ENCODE results near the gene ZNF770. TPM values are rescaled to one million over a fixed set of nuclear protein-coding genes. Genes with fewer than 3 reads are reported as not detected.

ZNF770 gene
- total and polyA plus RNA-seq, 9 of the 15 experiments (the other 6 are each of a cell fraction or from before 2014, with no cell fraction given): 3.4 to 50.8 (median 40.3) TPM

GRCh38 chr15:34969340-34970097 lies 18.6 kb downstream of the ZNF770 start, which contains the start of gene AQR (continued):
- TF ChIP-seq MTF1 (CRISPR knock-in tag; IDR thresholded peaks at IDR 0.05; ENCODE audit: borderline replicate concordance) (no peak), FOXO4 (CRISPR knock-in tag; IDR thresholded peaks at IDR 0.05) (no peak), HNRNPH1 (optimal IDR thresholded peaks at IDR 0.05; ENCODE audit: low read depth, low read length) (no peak), ZNF79 (CRISPR knock-in tag; IDR thresholded peaks at IDR 0.05; ENCODE audit: low read depth) (no peak), SP2 (IDR thresholded peaks at IDR 0.05; ENCODE audit: extremely low read depth, low read depth, low read length, poor library complexity, severe bottlenecking) (peak; percentile 42), ZNF445 (CRISPR knock-in tag; IDR thresholded peaks at IDR 0.05; ENCODE audit: low read depth) (no peak), HOMEZ (CRISPR knock-in tag; IDR thresholded peaks at IDR 0.05) (no peak), ZNF212 (CRISPR knock-in tag; IDR thresholded peaks at IDR 0.05) (no peak), SLC30A9 (CRISPR knock-in tag; IDR thresholded peaks at IDR 0.05) (no peak), ZFP36 (IDR thresholded peaks at IDR 0.05; ENCODE audit: low read depth, low read length, partially characterized antibody) (peak; percentile 20), EP300 (IDR thresholded peaks at IDR 0.05; ENCODE audit: low read length) (peak; percentile 71), SREBF1 (IDR thresholded peaks at IDR 0.05; ENCODE audit: borderline replicate concordance, low read depth, low read length) (peak; percentile 73), SFPQ (IDR thresholded peaks at IDR 0.05; ENCODE audit: low read depth, low read length) (no peak), E2F3 (CRISPR knock-in tag; IDR thresholded peaks at IDR 0.05) (no peak), NONO (IDR thresholded peaks at IDR 0.05; ENCODE audit: low read depth in 2 of 2, low read length in 1 of 2) (no peak), TEAD4 (IDR thresholded peaks at IDR 0.05; ENCODE audit: low read length) (peak; percentile 58; the same call in 1 of the 2 replicates), TEAD4 (CRISPR knock-in tag; IDR thresholded peaks at IDR 0.05; ENCODE audit: borderline replicate concordance) (no peak), HMBOX1 (IDR thresholded peaks at IDR 0.05) (no peak), DEAF1 (CRISPR knock-in tag; IDR thresholded peaks at IDR 0.05) (no peak), HCFC1 (IDR thresholded peaks at IDR 0.05; ENCODE audit: low read depth, low read length) (peak; percentile 92)

All from K562 (cell line).